Measurements from ENCODE around the gene ELFN2.

DNA sequence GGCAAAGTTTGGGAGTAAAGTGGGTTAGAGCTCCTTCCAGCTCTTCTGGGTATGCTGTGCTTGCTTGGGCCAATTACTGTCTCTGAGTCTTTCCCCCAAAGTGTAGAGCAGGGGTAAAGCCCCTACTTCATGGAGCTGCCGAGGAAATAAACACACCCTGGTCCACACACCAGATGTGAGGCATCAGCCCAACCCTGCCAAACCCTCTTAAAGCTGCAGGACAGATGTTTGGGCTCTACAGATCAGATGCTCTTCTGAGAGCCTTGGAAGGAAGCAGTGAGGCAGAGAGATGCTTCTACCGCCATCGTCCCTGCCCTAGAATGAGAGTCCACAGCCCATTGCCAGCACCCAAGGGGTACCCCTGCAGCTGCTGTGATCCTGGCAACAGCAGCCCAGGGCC lies 64.7 kb downstream of the ELFN2 start:
- TF ChIP-seq FOXA1 (IDR thresholded peaks at IDR 0.05) (no peak), TARDBP (IDR thresholded peaks at IDR 0.05) (no peak), LEF1 (IDR thresholded peaks at IDR 0.05; ENCODE audit: borderline replicate concordance) (no peak), ARNT (IDR thresholded peaks at IDR 0.05) (no peak), HDGF (IDR thresholded peaks at IDR 0.05; ENCODE audit: borderline replicate concordance) (no peak), SP1 (IDR thresholded peaks at IDR 0.05) (no peak), BHLHE40 (IDR thresholded peaks at IDR 0.05; ENCODE audit: borderline replicate concordance) (no peak), NFRKB (IDR thresholded peaks at IDR 0.05) (no peak)
